ENCODE data around the gene EPB41L4A.

DNA sequence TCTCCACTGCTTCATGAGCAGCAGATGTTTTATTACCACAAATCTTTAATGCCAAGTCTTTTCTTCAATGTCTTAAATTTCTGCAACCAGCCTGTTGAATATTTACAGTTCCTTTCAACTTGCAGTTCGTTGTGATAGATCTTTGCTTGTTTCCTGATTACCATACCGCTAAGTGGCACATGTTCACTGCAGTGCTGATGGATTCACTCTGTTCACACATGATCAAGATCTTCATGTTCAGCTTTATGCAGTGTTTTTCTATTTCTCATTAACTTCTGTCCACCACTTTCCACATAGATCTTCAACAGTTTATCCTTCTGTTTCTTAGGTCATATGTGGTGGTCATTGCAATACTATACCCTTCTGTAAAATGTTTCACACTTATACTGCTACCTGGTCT lies 280.6 kb downstream of the EPB41L4A start:
- TF ChIP-seq POLR2AphosphoS5 (IDR thresholded peaks at IDR 0.05; ENCODE audit: low read depth, low read length) (no peak), CTCF (IDR thresholded peaks at IDR 0.05) (no peak), SIN3A (IDR thresholded peaks at IDR 0.05; ENCODE audit: borderline replicate concordance, insufficient read depth, low read depth, low read length) (no peak), REST (IDR thresholded peaks at IDR 0.05; ENCODE audit: insufficient read depth in 1 of 2, low read depth in 2 of 2, low read length in 1 of 2) (no peak), TCF7L2 (IDR thresholded peaks at IDR 0.05; ENCODE audit: low read depth, low read length) (no peak)
